CD14-positive monocyte (primary cell): ENCODE measurements around the gene RMC1. TPM values are rescaled to one million over a fixed set of nuclear protein-coding genes. Genes with fewer than 3 reads are reported as not detected.

Source experiments
- DNase-seq, 3 donors: peaks; one replicate each; pipeline ENCODE4 v3.0.0-alpha.2; 2011 to 2022
- H2AFZ ChIP-seq: 2 replicates; pipeline ENCODE4 v1.6.0; 2012; ENCODE audit warnings: mild to moderate bottlenecking, low read depth, low read length, inconsistent platforms; ENCODE audit not compliant: insufficient read depth, poor library complexity, severe bottlenecking
- H3K27ac ChIP-seq, 2 donors: 1 replicate in 1 of 2; 2 replicates in 1 of 2; pipeline ENCODE4 v1.5.1; 2012 to 2013; ENCODE audit warnings: low read length in 2 of 2, control low read depth in 1 of 2, inconsistent platforms in 1 of 2, low read depth in 1 of 2, mild to moderate bottlenecking in 1 of 2
- H3K27me3 ChIP-seq, 2 donors: one replicate each; pipeline versions ENCODE4 v1.6.0 to v1.6.1; 2011 to 2013; ENCODE audit warnings: low read length in 2 of 2; ENCODE audit not compliant: control insufficient read depth in 2 of 2, insufficient read depth in 2 of 2
- H3K36me3 ChIP-seq, 2 donors: replicated peaks in 1 of 2; 1 replicate in 1 of 2; 2 replicates in 1 of 2; pipeline versions ENCODE4 v1.5.1 to v1.6.1; 2012 to 2013; ENCODE audit warnings: low read length in 2 of 2, control low read depth in 1 of 2, inconsistent platforms in 1 of 2, mild to moderate bottlenecking in 1 of 2; ENCODE audit not compliant: insufficient read depth in 2 of 2, control insufficient read depth in 1 of 2
- H3K4me1 ChIP-seq, 2 donors: 1 replicate in 1 of 2; 2 replicates in 1 of 2; pipeline versions ENCODE4 v1.5.1 to v1.6.1; 2012 to 2013; ENCODE audit warnings: low read length in 2 of 2, control low read depth in 1 of 2, inconsistent platforms in 1 of 2, mild to moderate bottlenecking in 1 of 2, moderate library complexity in 1 of 2; ENCODE audit not compliant: insufficient read depth in 2 of 2, control insufficient read depth in 1 of 2
- H3K4me2 ChIP-seq: replicated peaks from 2 replicates; pipeline ENCODE3; 2012; ENCODE audit warnings: low read length, moderate library complexity, mild to moderate bottlenecking; ENCODE audit not compliant: poor library complexity, severe bottlenecking; ENCODE audit errors: extremely low read depth
- H3K4me3 ChIP-seq, 3 experiments: fragments of 200-600 bp in 1 of 3; sonication (generic) in 1 of 3; replicated peaks in 1 of 3; 1 replicate in 2 of 3; 2 replicates in 1 of 3; pipeline ENCODE4 v1.5.1; 2011 to 2013; ENCODE audit warnings: low read length in 3 of 3, mild to moderate bottlenecking in 3 of 3, control low read depth in 2 of 3, low read depth in 2 of 3, inconsistent platforms in 1 of 3, moderate library complexity in 1 of 3
- H3K79me2 ChIP-seq: 2 replicates; pipeline ENCODE4 v1.6.0; 2012; ENCODE audit warnings: mild to moderate bottlenecking, control low read depth, inconsistent platforms, low read length, moderate library complexity; ENCODE audit not compliant: insufficient read depth
- H3K9ac ChIP-seq: 2 replicates; pipeline ENCODE4 v1.6.0; 2017; ENCODE audit warnings: low read length, mild to moderate bottlenecking; ENCODE audit not compliant: insufficient read depth, poor library complexity, severe bottlenecking
- H3K9me3 ChIP-seq, 2 donors: replicated peaks in 1 of 2; 1 replicate in 1 of 2; 2 replicates in 1 of 2; pipeline versions ENCODE4 v1.5.1 to v1.6.1; 2012 to 2013; ENCODE audit warnings: low read length in 2 of 2, control low read depth in 1 of 2; ENCODE audit not compliant: control insufficient read depth in 1 of 2, insufficient read depth in 1 of 2
- H4K20me1 ChIP-seq: 2 replicates; pipeline ENCODE4 v1.6.0; 2012; ENCODE audit warnings: mild to moderate bottlenecking, low read length, control low read depth, moderate library complexity; ENCODE audit not compliant: insufficient read depth
- H3K27ac Mint-ChIP-seq, 7 donors: one replicate each; pipeline ENCODE4 v1.8.0; 2020; ENCODE audit warnings: mild to moderate bottlenecking in 7 of 7, mixed read lengths in 7 of 7, moderate library complexity in 6 of 7, inconsistent platforms in 2 of 7
- H3K27me3 Mint-ChIP-seq, 3 donors: one replicate each; pipeline ENCODE4 v1.8.0; 2021 to 2022; ENCODE audit warnings: low read depth in 3 of 3, mild to moderate bottlenecking in 3 of 3, mixed read lengths in 3 of 3, moderate library complexity in 3 of 3, inconsistent platforms in 1 of 3
- H3K36me3 Mint-ChIP-seq, 2 donors: one replicate each; pipeline ENCODE4 v1.8.0; 2020; ENCODE audit warnings: mixed read lengths in 2 of 2, inconsistent platforms in 1 of 2, mild to moderate bottlenecking in 1 of 2
- H3K4me1 Mint-ChIP-seq: one replicate; pipeline ENCODE4 v1.8.0; 2020; ENCODE audit warnings: mild to moderate bottlenecking, mixed read lengths
- H3K4me3 Mint-ChIP-seq, 2 donors: one replicate each; pipeline ENCODE4 v1.8.0; 2020; ENCODE audit warnings: mild to moderate bottlenecking in 2 of 2, mixed read lengths in 2 of 2, moderate library complexity in 1 of 2
- H3K9me3 Mint-ChIP-seq, 7 donors: one replicate each; pipeline ENCODE4 v1.8.0; 2020 to 2022; ENCODE audit warnings: mixed read lengths in 7 of 7, mild to moderate bottlenecking in 6 of 7, moderate library complexity in 6 of 7, inconsistent platforms in 2 of 7
- WGBS: methylation state at CpG from one replicate; pipeline ENCODE4 v1.1.5; 2013; ENCODE audit warnings: missing lambda C conversion rate; ENCODE audit not compliant: insufficient coverage; 5-methylcytosine and 5-hydroxymethylcytosine counted together
- intact Hi-C, 2 donors: fragments of 100-400 bp; cut with micrococcal nuclease; formaldehyde crosslinking; loops; one replicate each; pipeline versions ENCODE4 v1.15.0 to v1.15.1; 2023
- polyA plus RNA-seq, 3 donors: library from polyadenylated mRNA; depleted of rRNA in 1 of 3; unstranded in 2 of 3; stranded (reverse) in 1 of 3; fragments of 300-500 nt in 2 of 3; fragments of >200 nt in 1 of 3; fragmentation: Illumina TruSeq in 2 of 3; gene quantifications; 1 replicate in 2 of 3; 2 replicates in 1 of 3; pipeline ENCODE4 v1.2.3, GENCODE V29; 2012 to 2021
- TF ChIP-seq, protein P1 (sequence below): fragments of 200-600 bp; IDR thresholded peaks from one replicate; pipeline ENCODE4 v1.8.0; 2022; ENCODE audit warnings: antibody characterized with exemption, mild to moderate bottlenecking

The RMC1 gene
- polyA plus RNA-seq, 3 donors = 21.9 to 70.8 (median 30.1) TPM

DNA sequence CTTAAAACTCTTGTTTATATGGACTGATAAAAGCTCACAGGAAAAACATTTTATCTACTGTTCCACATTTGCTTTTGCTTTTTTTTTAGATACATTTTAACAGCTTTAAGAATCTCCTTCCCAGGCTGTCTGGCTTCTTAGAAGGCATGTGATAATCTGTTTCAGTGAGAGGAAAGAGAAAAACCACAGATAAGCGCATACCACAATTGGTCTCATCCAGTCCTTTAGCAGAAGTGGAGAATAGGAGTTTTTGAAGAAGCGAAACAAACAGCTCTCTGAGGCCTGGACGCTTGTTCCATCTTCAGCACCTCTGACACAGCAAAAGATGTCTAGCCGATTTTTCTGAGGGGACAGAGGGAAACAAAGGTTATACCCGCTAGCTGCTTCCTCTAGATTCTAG is 37.6 kb downstream of the RMC1 start:
- WGBS = 0% methylated on average over 1 of the region's 5 CpGs
- intact Hi-C loops = no loop called here
- TF ChIP-seq, protein P1, sequence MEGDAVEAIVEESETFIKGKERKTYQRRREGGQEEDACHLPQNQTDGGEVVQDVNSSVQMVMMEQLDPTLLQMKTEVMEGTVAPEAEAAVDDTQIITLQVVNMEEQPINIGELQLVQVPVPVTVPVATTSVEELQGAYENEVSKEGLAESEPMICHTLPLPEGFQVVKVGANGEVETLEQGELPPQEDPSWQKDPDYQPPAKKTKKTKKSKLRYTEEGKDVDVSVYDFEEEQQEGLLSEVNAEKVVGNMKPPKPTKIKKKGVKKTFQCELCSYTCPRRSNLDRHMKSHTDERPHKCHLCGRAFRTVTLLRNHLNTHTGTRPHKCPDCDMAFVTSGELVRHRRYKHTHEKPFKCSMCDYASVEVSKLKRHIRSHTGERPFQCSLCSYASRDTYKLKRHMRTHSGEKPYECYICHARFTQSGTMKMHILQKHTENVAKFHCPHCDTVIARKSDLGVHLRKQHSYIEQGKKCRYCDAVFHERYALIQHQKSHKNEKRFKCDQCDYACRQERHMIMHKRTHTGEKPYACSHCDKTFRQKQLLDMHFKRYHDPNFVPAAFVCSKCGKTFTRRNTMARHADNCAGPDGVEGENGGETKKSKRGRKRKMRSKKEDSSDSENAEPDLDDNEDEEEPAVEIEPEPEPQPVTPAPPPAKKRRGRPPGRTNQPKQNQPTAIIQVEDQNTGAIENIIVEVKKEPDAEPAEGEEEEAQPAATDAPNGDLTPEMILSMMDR = no peak
- Histone ChIP-seq H4K20me1 (peaks cover 25% of the 10 kb centered on the region), H3K4me2 (peak overlapping the region; percentile 27), H3K9ac (peak overlapping the region; percentile 35), H3K36me3 (peaks cover 54 to 74% of the 10 kb centered on the region in 2 donors), H3K27ac (peak overlapping the region; percentile 76 to 79), H3K4me3 (peak overlapping the region in 1 of 3 experiments; percentile 37), H2AFZ (no peak overlapping the region), H3K9me3 (no peaks in the 10 kb centered on the region), H3K27me3 (no peaks in the 10 kb centered on the region), H3K4me1 (peaks cover 49 to 56% of the 10 kb centered on the region in 2 donors), H3K79me2 (peaks cover 3% of the 10 kb centered on the region)
- peaks cover 0 to 2% (median 0%) of the 10 kb centered on the region in 7 donors for H3K9me3 Mint-ChIP-seq
- H3K27me3 Mint-ChIP-seq = peaks cover 0 to 11% (median 1%) of the 10 kb centered on the region in 3 donors
- peaks cover 51% of the 10 kb centered on the region for H3K4me1 Mint-ChIP-seq
- peak overlapping the region; percentile 87 to 95 (median 92) for H3K27ac Mint-ChIP-seq
- peaks cover 83 to 91% of the 10 kb centered on the region in 2 donors for H3K36me3 Mint-ChIP-seq
- H3K4me3 Mint-ChIP-seq = peak overlapping the region; percentile 24 to 78
- DNase-seq = peak; percentile 67 to 77 (median 69)

DNA sequence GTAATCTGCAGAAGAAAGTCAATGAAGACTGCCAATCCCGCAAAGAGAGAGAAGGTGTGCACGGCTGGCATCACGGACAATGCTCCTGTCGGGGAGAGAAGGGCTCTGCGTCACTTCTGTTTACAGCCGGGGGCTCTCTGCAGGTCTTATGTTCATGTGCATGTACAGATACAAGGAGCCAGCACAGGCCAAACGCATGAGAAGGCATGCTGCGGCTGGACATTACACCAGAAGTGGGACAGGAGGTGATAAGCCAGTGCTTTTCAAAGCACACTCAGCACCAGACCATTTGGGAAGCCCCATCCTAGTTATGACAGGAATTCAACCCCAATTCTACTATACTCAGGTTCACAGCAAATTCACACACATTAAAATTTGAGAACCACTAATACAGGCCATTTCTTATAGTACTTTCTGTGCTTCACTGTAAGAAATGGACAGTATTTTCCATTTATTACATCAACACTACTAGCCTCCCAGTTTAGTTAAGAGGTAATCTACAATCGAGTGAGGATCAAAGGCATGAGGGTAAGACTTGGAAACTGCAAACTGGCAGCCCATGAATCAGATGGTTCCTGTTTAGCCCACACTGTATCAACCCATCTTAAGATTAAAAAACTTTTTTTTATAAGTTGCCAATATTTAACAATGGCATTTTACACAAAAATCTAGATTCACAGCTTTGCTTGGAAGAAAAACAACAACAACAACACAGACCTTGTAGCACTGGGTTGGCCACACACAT is 38.2 kb downstream of the RMC1 start:
- H3K36me3 Mint-ChIP-seq = peaks cover 80 to 91% of the 10 kb centered on the region in 2 donors
- intact Hi-C loops = no loop called here
- peaks cover 0 to 11% (median 0%) of the 10 kb centered on the region in 3 donors for H3K27me3 Mint-ChIP-seq
- H2AFZ ChIP-seq = no peak overlapping the region
- WGBS = 88% methylated on average over 6 of the region's 9 CpGs
- peaks cover 0 to 2% (median 0%) of the 10 kb centered on the region in 7 donors for H3K9me3 Mint-ChIP-seq
- no peak for DNase-seq
- H3K79me2 ChIP-seq = peaks cover 3% of the 10 kb centered on the region
- peaks cover 51 to 74% of the 10 kb centered on the region in 2 donors for H3K36me3 ChIP-seq
- H3K4me3 Mint-ChIP-seq = no peak overlapping the region
- H3K9me3 ChIP-seq = no peaks in the 10 kb centered on the region
- H3K27me3 ChIP-seq = no peaks in the 10 kb centered on the region
- H4K20me1 ChIP-seq = peaks cover 26% of the 10 kb centered on the region
- peak overlapping the region; percentile 87 to 95 (median 92) for H3K27ac Mint-ChIP-seq
- H3K4me2 ChIP-seq = no peak overlapping the region
- peak overlapping the region in 1 of 2 donors; percentile 79 for H3K27ac ChIP-seq
- H3K9ac ChIP-seq = no peak overlapping the region
- H3K4me1 Mint-ChIP-seq = peaks cover 51% of the 10 kb centered on the region
- TF ChIP-seq, protein P1 = no peak
- no peak overlapping the region for H3K4me3 ChIP-seq
- peaks cover 49 to 56% of the 10 kb centered on the region in 2 donors for H3K4me1 ChIP-seq
